Mammary epithelial cell (primary cell): ENCODE results near the gene HYOU1.

Experiments
- CTCF ChIP-seq, 2 donors: IDR thresholded peaks in 1 of 2; conservative IDR thresholded peaks in 1 of 2; 2 replicates each; pipeline ENCODE4 v1.5.1; 2011 to 2012; ENCODE audit warnings: inconsistent platforms in 2 of 2, low read length in 2 of 2, mild to moderate bottlenecking in 2 of 2, control low read depth in 1 of 2, low read depth in 1 of 2; ENCODE audit not compliant: insufficient read depth in 1 of 2; ENCODE audit errors: extremely low read depth in 1 of 2
- EZH2 ChIP-seq: IDR thresholded peaks from 2 replicates; pipeline ENCODE4 v1.6.1; 2012; ENCODE audit warnings: low read length, inconsistent platforms, borderline replicate concordance

- peak; percentile 16 to 22 for TF ChIP-seq CTCF (conservative IDR thresholded peaks at IDR 0.05 in 1 of 2, IDR thresholded peaks at IDR 0.05 in 1 of 2; ENCODE audit: extremely low read depth in 1 of 2, insufficient read depth in 1 of 2, low read depth in 1 of 2, low read length in 2 of 2)
- no peak for TF ChIP-seq EZH2
Observed at GRCh38 chr11:118996926-118997626, 59.9 kb downstream of the HYOU1 start.
